BE2C (cell line): ENCODE data around the gene UBE2D2.
"Not testable (repeated sequence)": the region's sequence is repeated elsewhere in the genome, so short reads cannot be mapped to it uniquely, and the experiment has no call there.

Source experiments
- DNase-seq: peaks from one replicate; pipeline ENCODE4 v3.0.0-alpha.2; 2020
- H3K27me3 ChIP-seq: fragments of 250-450 bp; sonication (Bioruptor Pico); 2 replicates; pipeline ENCODE4 v1.5.1; 2020; ENCODE audit warnings: mild to moderate bottlenecking
- H3K36me3 ChIP-seq: fragments of 250-450 bp; sonication (Bioruptor Pico); 2 replicates; pipeline ENCODE4 v1.5.1; 2020; ENCODE audit warnings: mild to moderate bottlenecking
- H3K4me1 ChIP-seq: fragments of 250-450 bp; sonication (Bioruptor Pico); 2 replicates; pipeline ENCODE4 v1.5.1; 2020
- H3K4me3 ChIP-seq: 2 replicates; pipeline ENCODE4 v1.5.1; 2011; ENCODE audit warnings: low read depth, low read length
- H3K9me3 ChIP-seq: fragments of 250-450 bp; sonication (Bioruptor Pico); 2 replicates; pipeline ENCODE4 v1.5.1; 2020
- CTCF ChIP-seq: IDR thresholded peaks from 2 replicates; pipeline ENCODE4 v1.5.1; 2012; ENCODE audit warnings: mild to moderate bottlenecking, low read depth, low read length

Gene UBE2D2

GRCh38 chr5:139600336-139600949, 39.3 kb downstream of the UBE2D2 start:
- TF ChIP-seq CTCF: no peak
- Histone ChIP-seq H3K9me3 (no peaks in the 10 kb centered on the region), H3K27me3 (no peaks in the 10 kb centered on the region), H3K4me1 (no peaks in the 10 kb centered on the region), H3K4me3 (no peak overlapping the region), H3K36me3 (peaks cover 36% of the 10 kb centered on the region)
- no peak for DNase-seq

- peaks cover 36% of the 10 kb centered on the region for H3K36me3 ChIP-seq
- no peak for DNase-seq
- no peaks in the 10 kb centered on the region for H3K9me3 ChIP-seq
- TF ChIP-seq CTCF: no peak
- no peaks in the 10 kb centered on the region for H3K4me1 ChIP-seq
- H3K4me3 ChIP-seq: no peak overlapping the region
- H3K27me3 ChIP-seq: no peaks in the 10 kb centered on the region
These were observed 40.3 kb downstream of the UBE2D2 start for GRCh38 chr5:139601429-139601828.

- not testable (repeated sequence) for H3K9me3 ChIP-seq, H3K4me1 ChIP-seq, DNase-seq, H3K4me3 ChIP-seq, H3K27me3 ChIP-seq
- peaks cover 36% of the 10 kb centered on the region for H3K36me3 ChIP-seq
These were observed 40.8 kb downstream of the UBE2D2 start for GRCh38 chr5:139601948-139602347.

- Histone ChIP-seq H3K4me3 (no peak overlapping the region), H3K4me1 (no peaks in the 10 kb centered on the region), H3K9me3 (no peaks in the 10 kb centered on the region), H3K27me3 (no peaks in the 10 kb centered on the region), H3K36me3 (peaks cover 28% of the 10 kb centered on the region)
- no peak for DNase-seq
- no peak for TF ChIP-seq CTCF
These were observed 44.7 kb downstream of the UBE2D2 start for GRCh38 chr5:139605887-139606286.

- H3K36me3 ChIP-seq: peaks cover 23% of the 10 kb centered on the region
These were observed 50.8 kb downstream of the UBE2D2 start for GRCh38 chr5:139611703-139612584.

GRCh38 chr5:139619861-139620260, 58.7 kb downstream of the UBE2D2 start:
- DNase-seq: no peak
- Histone ChIP-seq H3K36me3 (peaks cover 32% of the 10 kb centered on the region), H3K4me1 (no peaks in the 10 kb centered on the region), H3K9me3 (no peaks in the 10 kb centered on the region), H3K27me3 (no peaks in the 10 kb centered on the region), H3K4me3 (no peak overlapping the region)
- TF ChIP-seq CTCF: no peak

More at GRCh38 chr5:139611703-139612584, 50.8 kb downstream of the UBE2D2 start:
- no peaks in the 10 kb centered on the region for H3K27me3 ChIP-seq
- no peak for TF ChIP-seq CTCF
- no peak for DNase-seq
- no peaks in the 10 kb centered on the region for H3K4me1 ChIP-seq
- H3K9me3 ChIP-seq: no peaks in the 10 kb centered on the region
- H3K4me3 ChIP-seq: no peak overlapping the region

- H3K9me3 ChIP-seq, H3K4me3 ChIP-seq, H3K4me1 ChIP-seq, DNase-seq, H3K27me3 ChIP-seq: not testable (repeated sequence)
- peaks cover 53% of the 10 kb centered on the region for H3K36me3 ChIP-seq
These were observed 64.3 kb downstream of the UBE2D2 start for GRCh38 chr5:139625398-139625797.
